Bronchial epithelial cell (primary cell): ENCODE measurements around the gene NT5C3B. TPM values are rescaled to one million over a fixed set of nuclear protein-coding genes. Genes with fewer than 3 reads are reported as not detected.
A peak's percentile ranks its signal among the peaks of the same experiment; 100 is the strongest.

Experiments used
- DNase-seq: peaks from one replicate; pipeline ENCODE4 v3.0.0-alpha.2; 2010; ENCODE audit warnings: low read depth
- FAIRE-seq: peaks from 2 replicates; lab custom pipeline; 2011; peaks lifted over from hg19 to GRCh38; lab: Jason Lieb, UNC
- H3K27me3 ChIP-seq: 2 replicates; pipeline ENCODE4 v1.5.1; 2011; ENCODE audit warnings: low read length; ENCODE audit not compliant: control insufficient read depth, insufficient read depth
- H3K36me3 ChIP-seq: 2 replicates; pipeline ENCODE4 v1.5.1; 2011; ENCODE audit warnings: low read length; ENCODE audit not compliant: control insufficient read depth, insufficient read depth
- H3K4me3 ChIP-seq: 2 replicates; pipeline ENCODE4 v1.5.1; 2011; ENCODE audit warnings: mild to moderate bottlenecking, low read depth, low read length, control low read depth
- CTCF ChIP-seq: IDR thresholded peaks from 2 replicates; pipeline ENCODE4 v1.5.1; 2011; ENCODE audit warnings: mild to moderate bottlenecking, moderate library complexity, low read length, control low read depth, inconsistent platforms; ENCODE audit not compliant: insufficient read depth, severe bottlenecking
- total RNA-seq: library from RNA; depleted of rRNA; stranded (reverse); fragments of >200 nt; gene quantifications from 2 replicates; pipeline ENCODE4 v1.2.1, GENCODE V29; 2014

Gene NT5C3B
- total RNA-seq, 1 donor from 2014 or later, result 124 TPM

GRCh38 chr17:41823141-41823524, 12.9 kb downstream of the NT5C3B start:
- Histone ChIP-seq H3K36me3 (peaks cover 12% of the 10 kb centered on the region), H3K27me3 (no peaks in the 10 kb centered on the region), H3K4me3 (no peak overlapping the region)
- TF ChIP-seq CTCF, result no peak
- DNase-seq, result no peak
- FAIRE-seq, result no peak

GRCh38 chr17:41822216-41823140, 13.6 kb downstream of the NT5C3B start:
- no peak overlapping the region for H3K4me3 ChIP-seq
- no peak for TF ChIP-seq CTCF
- DNase-seq (no peak), FAIRE-seq (no peak)
- peaks cover 12% of the 10 kb centered on the region for H3K36me3 ChIP-seq
- H3K27me3 ChIP-seq, result no peaks in the 10 kb centered on the region

- DNase-seq (no peak), FAIRE-seq (no peak)
- no peak overlapping the region for H3K4me3 ChIP-seq
- no peak for TF ChIP-seq CTCF
- H3K36me3 ChIP-seq, result peaks cover 12% of the 10 kb centered on the region
- no peaks in the 10 kb centered on the region for H3K27me3 ChIP-seq
These were observed 14.3 kb downstream of the NT5C3B start for GRCh38 chr17:41821776-41822175.

GRCh38 chr17:41818024-41818423, 18.0 kb downstream of the NT5C3B start:
- no peak for FAIRE-seq
- Histone ChIP-seq H3K4me3 (no peak overlapping the region), H3K36me3 (peaks cover 8% of the 10 kb centered on the region), H3K27me3 (no peaks in the 10 kb centered on the region)
- no peak for DNase-seq
- TF ChIP-seq CTCF, result no peak

GRCh38 chr17:41816637-41817320, 19.3 kb downstream of the NT5C3B start:
- DNase-seq (no peak), FAIRE-seq (peak; percentile 52)
- no peak for TF ChIP-seq CTCF
- Histone ChIP-seq H3K27me3 (no peaks in the 10 kb centered on the region), H3K36me3 (peaks cover 8% of the 10 kb centered on the region), H3K4me3 (no peak overlapping the region)
